Endothelial cell (in vitro differentiated cells): ENCODE measurements around the gene CFAP65. TPM values are rescaled to one million over a fixed set of nuclear protein-coding genes. Genes with fewer than 3 reads are reported as not detected.
A peak's percentile ranks its signal among the peaks of the same experiment; 100 is the strongest.

Experiments used
- DNase-seq: peaks from one replicate; pipeline ENCODE4 v3.0.0; 2021; ENCODE audit warnings: low spot score
- H3K27ac Mint-ChIP-seq: one replicate; pipeline ENCODE4 v1.8.0; 2021; ENCODE audit warnings: mixed read lengths, inconsistent platforms; ENCODE audit not compliant: unreplicated experiment
- H3K27me3 Mint-ChIP-seq: one replicate; pipeline ENCODE4 v1.8.0; 2021; ENCODE audit warnings: mild to moderate bottlenecking, moderate library complexity, mixed read lengths, inconsistent platforms; ENCODE audit not compliant: unreplicated experiment
- H3K36me3 Mint-ChIP-seq: one replicate; pipeline ENCODE4 v1.8.0; 2021; ENCODE audit warnings: mild to moderate bottlenecking, low read depth, mixed read lengths, inconsistent platforms; ENCODE audit not compliant: unreplicated experiment
- H3K4me1 Mint-ChIP-seq: one replicate; pipeline ENCODE4 v1.8.0; 2021; ENCODE audit warnings: mild to moderate bottlenecking, mixed read lengths, inconsistent platforms; ENCODE audit not compliant: unreplicated experiment
- H3K4me3 Mint-ChIP-seq: one replicate; pipeline ENCODE4 v1.8.0; 2021; ENCODE audit warnings: mild to moderate bottlenecking, mixed read lengths, inconsistent platforms; ENCODE audit not compliant: unreplicated experiment
- H3K9me3 Mint-ChIP-seq: one replicate; pipeline ENCODE4 v1.8.0; 2021; ENCODE audit warnings: mixed read lengths, inconsistent platforms; ENCODE audit not compliant: unreplicated experiment
- CTCF ChIP-seq: fragments of 200-600 bp; sonication (generic); IDR thresholded peaks from one replicate; pipeline ENCODE4 v1.5.0; 2021; ENCODE audit warnings: antibody characterized with exemption; ENCODE audit not compliant: unreplicated experiment
- total RNA-seq: library from RNA; stranded (reverse); fragmentation: NEBNext Ultra II Directional; extraction: Animal tissue kit (Norgen Biotek cat#: 25700); gene quantifications from one replicate; pipeline ENCODE4 v1.2.1, GENCODE V29; 2021; ENCODE audit not compliant: unreplicated experiment

CFAP65 gene
- total RNA-seq, 1 donor from 2014 or later = 0.59 TPM

GRCh38 chr2:219002395-219003266 is 38.7 kb downstream of the CFAP65 start:
- Mint-ChIP-seq H3K27me3 (peaks cover 32% of the 10 kb centered on the region), H3K9me3 (no peaks in the 10 kb centered on the region), H3K4me3 (no peak overlapping the region), H3K4me1 (peaks cover 7% of the 10 kb centered on the region), H3K36me3 (peaks cover 4% of the 10 kb centered on the region), H3K27ac (no peak overlapping the region)
- TF ChIP-seq CTCF = peak; percentile 56
- DNase-seq = peak; percentile 86

GRCh38 chr2:219001577-219002394 is 39.5 kb downstream of the CFAP65 start:
- Mint-ChIP-seq H3K36me3 (peaks cover 4% of the 10 kb centered on the region), H3K4me1 (peaks cover 6% of the 10 kb centered on the region), H3K4me3 (no peak overlapping the region), H3K9me3 (no peaks in the 10 kb centered on the region), H3K27ac (no peak overlapping the region), H3K27me3 (peaks cover 36% of the 10 kb centered on the region)
- no peak for TF ChIP-seq CTCF
- DNase-seq = no peak

- Mint-ChIP-seq H3K36me3 (peaks cover 4% of the 10 kb centered on the region), H3K9me3 (no peaks in the 10 kb centered on the region), H3K27ac (no peak overlapping the region), H3K27me3 (peaks cover 36% of the 10 kb centered on the region), H3K4me1 (peaks cover 5% of the 10 kb centered on the region), H3K4me3 (no peak overlapping the region)
- TF ChIP-seq CTCF = no peak
- no peak for DNase-seq
Measured at GRCh38 chr2:219001100-219001576, 40.2 kb downstream of the CFAP65 start.

GRCh38 chr2:219000569-219000960 is 40.8 kb downstream of the CFAP65 start:
- no peak overlapping the region for H3K27ac Mint-ChIP-seq
- H3K9me3 Mint-ChIP-seq = no peaks in the 10 kb centered on the region
- H3K36me3 Mint-ChIP-seq = peaks cover 4% of the 10 kb centered on the region
- H3K27me3 Mint-ChIP-seq = peaks cover 36% of the 10 kb centered on the region
- no peak overlapping the region for H3K4me3 Mint-ChIP-seq
- peaks cover 5% of the 10 kb centered on the region for H3K4me1 Mint-ChIP-seq
- no peak for DNase-seq
- no peak for TF ChIP-seq CTCF
